ENCODE data around the gene LGR4. TPM values are rescaled to one million over a fixed set of nuclear protein-coding genes. Genes with fewer than 3 reads are reported as not detected.

LGR4 gene
- total RNA-seq, 4 donors from 2014 or later, result 29.7 to 134 (median 119) TPM

DNA sequence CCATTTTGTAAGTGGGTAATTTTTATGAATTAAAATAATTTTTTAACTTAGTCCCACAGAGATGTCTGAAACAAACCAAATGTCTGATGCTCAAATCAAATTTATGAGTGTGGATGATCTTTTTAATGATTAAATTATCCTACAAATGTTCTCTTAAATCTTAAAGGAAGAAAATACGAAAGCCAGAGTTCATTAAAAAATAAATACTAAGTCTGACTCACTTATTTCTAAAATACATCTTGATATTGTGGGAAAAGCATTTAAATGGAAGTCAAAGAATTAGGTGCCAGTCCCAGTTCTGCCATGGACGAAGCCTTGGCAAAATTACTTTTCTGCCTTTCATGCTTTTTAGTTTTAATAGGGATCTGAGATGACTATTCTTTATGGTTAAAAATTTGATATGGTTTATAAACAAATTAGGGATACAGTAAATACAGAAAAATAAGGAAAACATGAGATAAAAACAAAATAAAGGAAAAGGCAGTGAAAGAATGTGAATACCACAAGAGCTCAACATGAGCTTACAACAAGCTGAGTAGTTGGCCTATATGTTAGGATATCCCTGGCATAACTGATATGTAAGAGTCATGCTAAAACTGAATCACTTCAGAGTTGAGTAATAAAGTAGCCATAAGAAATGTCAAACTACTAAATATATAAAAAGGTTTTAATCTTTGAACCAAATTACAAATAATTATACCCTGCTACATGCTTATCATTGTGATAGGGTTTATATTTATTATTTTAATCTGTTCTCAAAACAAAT lies 118.8 kb downstream of the LGR4 start:
- no peaks in the 10 kb centered on the region for H3K4me1 ChIP-seq
- no peak for DNase-seq
- no peaks in the 10 kb centered on the region for H3K36me3 ChIP-seq
- no peaks in the 10 kb centered on the region for H3K9me3 ChIP-seq
- no peak overlapping the region for H3K4me3 ChIP-seq
- H3K27me3 ChIP-seq, result no peaks in the 10 kb centered on the region
- TF ChIP-seq POLR2A (IDR thresholded peaks at IDR 0.05), result no peak
- TF ChIP-seq, protein P1, sequence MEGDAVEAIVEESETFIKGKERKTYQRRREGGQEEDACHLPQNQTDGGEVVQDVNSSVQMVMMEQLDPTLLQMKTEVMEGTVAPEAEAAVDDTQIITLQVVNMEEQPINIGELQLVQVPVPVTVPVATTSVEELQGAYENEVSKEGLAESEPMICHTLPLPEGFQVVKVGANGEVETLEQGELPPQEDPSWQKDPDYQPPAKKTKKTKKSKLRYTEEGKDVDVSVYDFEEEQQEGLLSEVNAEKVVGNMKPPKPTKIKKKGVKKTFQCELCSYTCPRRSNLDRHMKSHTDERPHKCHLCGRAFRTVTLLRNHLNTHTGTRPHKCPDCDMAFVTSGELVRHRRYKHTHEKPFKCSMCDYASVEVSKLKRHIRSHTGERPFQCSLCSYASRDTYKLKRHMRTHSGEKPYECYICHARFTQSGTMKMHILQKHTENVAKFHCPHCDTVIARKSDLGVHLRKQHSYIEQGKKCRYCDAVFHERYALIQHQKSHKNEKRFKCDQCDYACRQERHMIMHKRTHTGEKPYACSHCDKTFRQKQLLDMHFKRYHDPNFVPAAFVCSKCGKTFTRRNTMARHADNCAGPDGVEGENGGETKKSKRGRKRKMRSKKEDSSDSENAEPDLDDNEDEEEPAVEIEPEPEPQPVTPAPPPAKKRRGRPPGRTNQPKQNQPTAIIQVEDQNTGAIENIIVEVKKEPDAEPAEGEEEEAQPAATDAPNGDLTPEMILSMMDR (IDR thresholded peaks at IDR 0.05), result no peak
- no peak overlapping the region for H3K27ac ChIP-seq

DNA sequence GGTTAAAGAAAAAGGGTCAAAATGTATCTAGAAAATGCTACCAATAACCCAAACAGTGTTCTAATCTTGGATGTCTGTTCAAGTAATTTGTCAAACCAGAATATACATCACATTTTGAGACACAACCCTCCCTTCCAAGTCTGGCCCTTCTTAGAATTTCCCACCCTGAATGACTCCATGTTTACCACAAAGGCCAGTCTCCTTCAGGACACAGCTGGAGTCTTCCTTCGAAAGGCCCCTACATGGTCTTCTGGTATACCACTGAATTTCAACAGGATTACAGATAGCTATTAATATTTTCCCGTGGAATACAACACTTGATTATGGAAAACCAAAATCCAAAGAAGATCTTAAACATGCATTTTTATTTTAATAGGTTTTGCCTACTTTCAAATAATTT lies 119.8 kb downstream of the LGR4 start:
- no peaks in the 10 kb centered on the region for H3K36me3 ChIP-seq
- no peak overlapping the region for H3K4me3 ChIP-seq
- peaks cover 0 to 6% (median 0%) of the 10 kb centered on the region in 4 donors for H3K4me1 ChIP-seq
- H3K27me3 ChIP-seq, result no peaks in the 10 kb centered on the region
- no peaks in the 10 kb centered on the region for H3K9me3 ChIP-seq
- no peak for TF ChIP-seq POLR2A (IDR thresholded peaks at IDR 0.05)
- TF ChIP-seq, protein P1 (IDR thresholded peaks at IDR 0.05), result no peak
- no peak for DNase-seq
- H3K27ac ChIP-seq, result no peak overlapping the region

DNA sequence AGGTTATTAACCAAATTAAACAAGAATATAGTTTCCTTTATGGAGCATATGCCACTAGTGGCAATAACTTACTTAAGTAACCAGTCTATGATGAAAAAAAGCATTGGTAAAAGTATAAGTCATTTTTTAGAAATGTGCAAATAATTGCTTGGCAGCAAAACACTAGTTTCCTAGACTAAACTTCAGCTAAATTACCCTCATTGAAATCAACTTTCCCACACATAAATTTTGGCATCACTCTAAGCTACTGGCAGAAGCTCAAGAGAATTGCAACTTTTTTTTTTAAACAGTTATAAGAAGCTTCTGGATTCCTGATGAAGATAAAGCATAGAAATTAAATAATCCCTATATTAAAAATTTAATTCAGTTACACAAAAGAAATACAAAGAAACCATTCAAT lies 122.1 kb downstream of the LGR4 start:
- TF ChIP-seq, protein P1 (IDR thresholded peaks at IDR 0.05), result no peak
- TF ChIP-seq POLR2A (IDR thresholded peaks at IDR 0.05), result no peak
- Histone ChIP-seq H3K9me3 (no peaks in the 10 kb centered on the region), H3K27ac (no peak overlapping the region), H3K4me1 (peaks cover 0 to 7% (median 0%) of the 10 kb centered on the region in 4 donors), H3K4me3 (no peak overlapping the region), H3K27me3 (no peaks in the 10 kb centered on the region), H3K36me3 (no peaks in the 10 kb centered on the region)
- no peak for DNase-seq

DNA sequence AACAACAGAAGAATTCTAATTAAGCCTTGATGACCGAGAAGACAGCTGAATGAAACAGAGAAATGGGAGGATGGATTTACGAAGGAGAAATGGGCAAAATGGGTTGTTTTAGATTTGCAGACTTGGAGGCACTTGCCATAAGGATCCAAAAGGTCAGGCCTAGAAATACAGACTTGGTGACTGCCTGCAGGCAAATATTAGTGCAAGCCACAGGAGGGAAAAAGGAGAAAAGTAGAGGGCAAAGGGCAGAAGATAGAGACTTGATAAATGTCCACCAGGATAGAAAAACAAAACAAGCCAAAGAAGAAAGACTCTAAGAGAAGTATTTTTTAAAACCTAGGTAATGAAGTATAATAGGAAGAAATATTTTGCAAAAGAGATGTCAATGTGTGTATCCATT lies 122.7 kb downstream of the LGR4 start:
- TF ChIP-seq POLR2A (IDR thresholded peaks at IDR 0.05), result no peak
- TF ChIP-seq, protein P1 (IDR thresholded peaks at IDR 0.05), result no peak
- DNase-seq, result no peak
- H3K36me3 ChIP-seq, result no peaks in the 10 kb centered on the region
- no peak overlapping the region for H3K27ac ChIP-seq
- no peaks in the 10 kb centered on the region for H3K27me3 ChIP-seq
- peaks cover 0 to 7% (median 0%) of the 10 kb centered on the region in 4 donors for H3K4me1 ChIP-seq
- no peak overlapping the region for H3K4me3 ChIP-seq
- no peaks in the 10 kb centered on the region for H3K9me3 ChIP-seq

DNA sequence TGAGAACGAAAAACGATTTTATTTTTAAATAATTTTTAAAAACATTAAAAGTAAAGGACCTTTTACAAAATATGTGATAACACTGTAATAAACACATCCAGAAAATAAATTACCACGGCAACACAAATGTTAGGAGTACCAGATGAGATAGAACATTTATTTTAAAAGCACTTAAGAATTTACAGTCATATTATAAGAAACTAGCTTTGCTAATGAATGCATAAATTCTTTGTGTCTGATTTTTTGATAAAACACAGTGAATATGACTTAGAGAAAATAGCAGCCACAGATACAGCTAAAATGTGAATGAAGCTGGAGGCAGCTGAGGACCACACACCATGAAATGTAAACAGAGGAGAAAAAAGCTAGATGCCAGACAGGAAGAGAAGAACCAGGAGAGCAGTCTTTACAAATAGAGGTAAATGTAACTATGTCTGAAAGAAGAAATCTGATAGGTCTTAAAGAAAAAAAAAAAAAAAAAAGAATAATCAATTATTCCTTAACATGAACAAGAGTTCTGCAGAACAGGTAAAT lies 124.2 kb downstream of the LGR4 start:
- Histone ChIP-seq H3K4me1 (peaks cover 0 to 7% (median 0%) of the 10 kb centered on the region in 4 donors), H3K36me3 (no peaks in the 10 kb centered on the region), H3K4me3 (no peak overlapping the region), H3K27ac (no peak overlapping the region), H3K9me3 (no peaks in the 10 kb centered on the region), H3K27me3 (no peaks in the 10 kb centered on the region)
- TF ChIP-seq, protein P1 (IDR thresholded peaks at IDR 0.05), result no peak
- TF ChIP-seq POLR2A (IDR thresholded peaks at IDR 0.05), result no peak
- no peak for DNase-seq

Measured in Peyer's patch (tissue), 4 donors.